ENCODE data around the gene HERC2. TPM values are rescaled to one million over a fixed set of nuclear protein-coding genes. Genes with fewer than 3 reads are reported as not detected.

Gene HERC2
- total and polyA plus RNA-seq, 4 donors: 14.6 to 45.4 (median 26.6) TPM

GRCh38 chr15:28110481-28110881 lies 211.5 kb downstream of the HERC2 start:
- H3K27ac ChIP-seq (ENCODE audit: low read depth in 1 of 2, low read length in 2 of 2): no peak overlapping the region
- H3K27me3 ChIP-seq (ENCODE audit: control insufficient read depth in 4 of 4, insufficient read depth in 4 of 4, low read length in 3 of 4): no peaks in the 10 kb centered on the region
- no peaks in the 10 kb centered on the region for H3K9me3 ChIP-seq (ENCODE audit: control insufficient read depth in 4 of 4, low read length in 3 of 4)
- no peak overlapping the region for H3K9ac ChIP-seq (ENCODE audit: low read depth in 1 of 2, low read length in 2 of 2)
- peaks cover 3 to 45% (median 31%) of the 10 kb centered on the region in 4 donors for H3K36me3 ChIP-seq (ENCODE audit: control insufficient read depth in 4 of 4, insufficient read depth in 3 of 4, low read depth in 1 of 4, low read length in 3 of 4)
- H3K4me1 ChIP-seq (ENCODE audit: control insufficient read depth in 4 of 4, insufficient read depth in 4 of 4, low read length in 3 of 4): peaks cover 13 to 17% (median 15%) of the 10 kb centered on the region in 4 donors
- TF ChIP-seq RAD21 (IDR thresholded peaks at IDR 0.05) (no peak), FOXA1 (IDR thresholded peaks at IDR 0.05) (no peak), FOXA2 (IDR thresholded peaks at IDR 0.05) (no peak), JUND (IDR thresholded peaks at IDR 0.05) (no peak), RXRA (IDR thresholded peaks at IDR 0.05) (no peak)
- DNase-seq (ENCODE audit: low spot score): no peak
- no peak overlapping the region for H3K4me3 ChIP-seq (ENCODE audit: low read depth in 1 of 3, low read length in 3 of 3)
- 70% methylated on average over 7 of the region's 7 CpGs for WGBS

- peak; percentile 28 for DNase-seq (ENCODE audit: low spot score)
- Histone ChIP-seq H3K4me3 (ENCODE audit: low read depth in 1 of 3, low read length in 3 of 3) (no peak overlapping the region), H3K27me3 (ENCODE audit: control insufficient read depth in 4 of 4, insufficient read depth in 4 of 4, low read length in 3 of 4) (no peaks in the 10 kb centered on the region), H3K36me3 (ENCODE audit: control insufficient read depth in 4 of 4, insufficient read depth in 3 of 4, low read depth in 1 of 4, low read length in 3 of 4) (peaks cover 3 to 38% (median 29%) of the 10 kb centered on the region in 4 donors), H3K9ac (ENCODE audit: low read depth in 1 of 2, low read length in 2 of 2) (no peak overlapping the region), H3K27ac (ENCODE audit: low read depth in 1 of 2, low read length in 2 of 2) (no peak overlapping the region), H3K4me1 (ENCODE audit: control insufficient read depth in 4 of 4, insufficient read depth in 4 of 4, low read length in 3 of 4) (peaks cover 13 to 17% (median 15%) of the 10 kb centered on the region in 4 donors), H3K9me3 (ENCODE audit: control insufficient read depth in 4 of 4, low read length in 3 of 4) (no peaks in the 10 kb centered on the region)
- TF ChIP-seq RAD21 (IDR thresholded peaks at IDR 0.05) (no peak), JUND (IDR thresholded peaks at IDR 0.05) (no peak), RXRA (IDR thresholded peaks at IDR 0.05) (no peak), SP1 (IDR thresholded peaks at IDR 0.05) (no peak), YY1 (IDR thresholded peaks at IDR 0.05) (no peak), FOXA2 (IDR thresholded peaks at IDR 0.05) (no peak)
- WGBS: 92% methylated on average over 25 of the region's 25 CpGs
Observed at GRCh38 chr15:28109626-28110455, 212.1 kb downstream of the HERC2 start.

- WGBS: 45% methylated on average over 8 of the region's 8 CpGs
- no peak overlapping the region for H3K27ac ChIP-seq (ENCODE audit: low read depth in 1 of 2, low read length in 2 of 2)
- no peak overlapping the region for H3K4me3 ChIP-seq (ENCODE audit: low read depth in 1 of 3, low read length in 3 of 3)
- peaks cover 3 to 20% (median 16%) of the 10 kb centered on the region in 4 donors for H3K36me3 ChIP-seq (ENCODE audit: control insufficient read depth in 4 of 4, insufficient read depth in 3 of 4, low read depth in 1 of 4, low read length in 3 of 4)
- no peaks in the 10 kb centered on the region for H3K27me3 ChIP-seq (ENCODE audit: control insufficient read depth in 4 of 4, insufficient read depth in 4 of 4, low read length in 3 of 4)
- peaks cover 13 to 17% (median 15%) of the 10 kb centered on the region in 4 donors for H3K4me1 ChIP-seq (ENCODE audit: control insufficient read depth in 4 of 4, insufficient read depth in 4 of 4, low read length in 3 of 4)
- no peak for DNase-seq (ENCODE audit: low spot score)
- H3K9me3 ChIP-seq (ENCODE audit: control insufficient read depth in 4 of 4, low read length in 3 of 4): no peaks in the 10 kb centered on the region
- TF ChIP-seq SP1 (IDR thresholded peaks at IDR 0.05) (no peak), GABPA (IDR thresholded peaks at IDR 0.05 in 1 of 2, conservative IDR thresholded peaks at IDR 0.05 in 1 of 2) (no peak)
- H3K9ac ChIP-seq (ENCODE audit: low read depth in 1 of 2, low read length in 2 of 2): no peak overlapping the region
Observed at GRCh38 chr15:28107904-28108275, 214.1 kb downstream of the HERC2 start.

GRCh38 chr15:28107111-28107903 lies 214.7 kb downstream of the HERC2 start:
- Histone ChIP-seq H3K9me3 (ENCODE audit: control insufficient read depth in 4 of 4, low read length in 3 of 4) (no peaks in the 10 kb centered on the region), H3K4me1 (ENCODE audit: control insufficient read depth in 4 of 4, insufficient read depth in 4 of 4, low read length in 3 of 4) (peaks cover 13 to 17% (median 15%) of the 10 kb centered on the region in 4 donors), H3K36me3 (ENCODE audit: control insufficient read depth in 4 of 4, insufficient read depth in 3 of 4, low read depth in 1 of 4, low read length in 3 of 4) (peaks cover 3 to 14% (median 12%) of the 10 kb centered on the region in 4 donors), H3K9ac (ENCODE audit: low read depth in 1 of 2, low read length in 2 of 2) (no peak overlapping the region), H3K4me3 (ENCODE audit: low read depth in 1 of 3, low read length in 3 of 3) (peak overlapping the region in 2 of 3 donors; percentile 56 to 57), H3K27me3 (ENCODE audit: control insufficient read depth in 4 of 4, insufficient read depth in 4 of 4, low read length in 3 of 4) (no peaks in the 10 kb centered on the region), H3K27ac (ENCODE audit: low read depth in 1 of 2, low read length in 2 of 2) (no peak overlapping the region)
- whole genome bisulfite sequencing: 6% methylated on average over 63 of the region's 63 CpGs
- no peak for DNase-seq (ENCODE audit: low spot score)
- TF ChIP-seq RXRA (IDR thresholded peaks at IDR 0.05) (no peak), SP1 (IDR thresholded peaks at IDR 0.05) (no peak), YY1 (IDR thresholded peaks at IDR 0.05) (no peak), NR2F2 (IDR thresholded peaks at IDR 0.05) (no peak), MAX (IDR thresholded peaks at IDR 0.05) (no peak), HNF4G (IDR thresholded peaks at IDR 0.05) (no peak), ATF3 (IDR thresholded peaks at IDR 0.05) (no peak), GABPA (IDR thresholded peaks at IDR 0.05 in 1 of 2, conservative IDR thresholded peaks at IDR 0.05 in 1 of 2) (no peak), FOXA1 (IDR thresholded peaks at IDR 0.05) (no peak), TAF1 (conservative IDR thresholded peaks at IDR 0.05) (no peak), REST (IDR thresholded peaks at IDR 0.05) (no peak), FOXA2 (IDR thresholded peaks at IDR 0.05) (no peak), JUND (IDR thresholded peaks at IDR 0.05) (no peak)
